Lower leg skin (tissue), 4 donors: ENCODE measurements around the gene HK1. TPM values are rescaled to one million over a fixed set of nuclear protein-coding genes. Genes with fewer than 3 reads are reported as not detected.

ENCODE experiments used
- DNase-seq, 2 donors: peaks; one replicate each; pipeline ENCODE4 v3.0.0-alpha.2; 2019; ENCODE audit warnings: low spot score in 2 of 2
- H3K4me3 ChIP-seq: fragments of 200-600 bp; sonication (generic); 2 replicates; pipeline ENCODE4 v1.5.1; 2017; ENCODE audit warnings: mild to moderate bottlenecking, low read depth; ENCODE audit not compliant: poor library complexity, severe bottlenecking
- CTCF ChIP-seq, 3 donors: fragments of 450-650 bp; IDR thresholded peaks; one replicate each; pipeline ENCODE4 v1.5.1; 2016; ENCODE audit warnings: antibody characterized with exemption in 3 of 3, mild to moderate bottlenecking in 3 of 3, moderate library complexity in 2 of 3
- POLR2A ChIP-seq, 2 donors: fragments of 450-650 bp; IDR thresholded peaks; one replicate each; pipeline ENCODE4 v1.6.1; 2016 to 2017; ENCODE audit warnings: antibody characterized with exemption in 2 of 2, mild to moderate bottlenecking in 1 of 2, moderate library complexity in 1 of 2
- WGBS, 2 donors: methylation state at CpG; one replicate each; pipeline ENCODE4 v1.1.5; 2018; 5-methylcytosine and 5-hydroxymethylcytosine counted together
- intact Hi-C: fragments of 100-400 bp; cut with DNase I; formaldehyde crosslinking; loops from one replicate; pipeline ENCODE4 v1.15.0; 2023; ENCODE audit warnings: low total_unique reads
- total RNA-seq, 4 donors: library from RNA; depleted of rRNA; stranded (reverse); fragments of >200 nt; gene quantifications; one replicate each; pipeline ENCODE4 v1.1.0, GENCODE V29; 2016

Gene HK1
- total RNA-seq, 4 donors from 2014 or later, result 117 to 162 (median 158) TPM

GRCh38 chr10:69259547-69260243 is 18.6 kb upstream of the HK1 start:
- no peak for TF ChIP-seq POLR2A (IDR thresholded peaks at IDR 0.05)
- no peak for TF ChIP-seq CTCF (IDR thresholded peaks at IDR 0.05)
- intact Hi-C loops, result no loop called here
- H3K4me3 ChIP-seq, result no peak overlapping the region
- DNase-seq, result peak in 1 of 2 donors; percentile 23
- WGBS, 2 donors, result 77 to 82% methylated on average over 3 of the region's 3 CpGs

- no peak overlapping the region for H3K4me3 ChIP-seq
- DNase-seq, result peak in 1 of 2 donors; percentile 46
- no peak for TF ChIP-seq CTCF (IDR thresholded peaks at IDR 0.05)
- no peak for TF ChIP-seq POLR2A (IDR thresholded peaks at IDR 0.05)
- 86 to 90% methylated on average over 8 of the region's 8 CpGs for WGBS, 2 donors
- intact Hi-C loops, result no loop called here
Measured at GRCh38 chr10:69261184-69261583, 17.1 kb upstream of the HK1 start.

- whole genome bisulfite sequencing, 2 donors, result 85% methylated on average over 3 of the region's 3 CpGs
- no peak overlapping the region for H3K4me3 ChIP-seq
- no peak for TF ChIP-seq POLR2A (IDR thresholded peaks at IDR 0.05)
- no peak for TF ChIP-seq CTCF (IDR thresholded peaks at IDR 0.05)
- intact Hi-C loops, result no loop called here
- no peak for DNase-seq
Measured at GRCh38 chr10:69262292-69262751, 16.0 kb upstream of the HK1 start.

- TF ChIP-seq POLR2A (IDR thresholded peaks at IDR 0.05) (no peak), CTCF (IDR thresholded peaks at IDR 0.05) (no peak)
- intact Hi-C loops, result no loop called here
- 87 to 88% methylated on average over 17 of the region's 17 CpGs for WGBS, 2 donors
- DNase-seq, result peak in 1 of 2 donors; percentile 71
- H3K4me3 ChIP-seq, result no peak overlapping the region
Measured at GRCh38 chr10:69265521-69265920, 12.8 kb upstream of the HK1 start.

- DNase-seq, result peak in 1 of 2 donors; percentile 58
- TF ChIP-seq CTCF (IDR thresholded peaks at IDR 0.05) (no peak), POLR2A (IDR thresholded peaks at IDR 0.05) (no peak)
- intact Hi-C loops, result no loop called here
- WGBS, 2 donors, result 89 to 90% methylated on average over 14 of the region's 14 CpGs
- no peak overlapping the region for H3K4me3 ChIP-seq
Measured at GRCh38 chr10:69268761-69269416, 9.4 kb upstream of the HK1 start.
